Body of pancreas (tissue), 4 donors: Measurements from ENCODE around the gene ASAP2.

ENCODE experiments used
- POLR2A ChIP-seq, 3 donors: fragments of 450-650 bp; IDR thresholded peaks; one replicate each; pipeline ENCODE4 v1.6.1; 2016; ENCODE audit warnings: antibody characterized with exemption in 3 of 3, mild to moderate bottlenecking in 2 of 3
- TF ChIP-seq, protein P1 (sequence below), 7 experiments: fragments of 450-650 bp in 4 of 7; fragments of 200-600 bp in 3 of 7; sonication (generic) in 3 of 7; IDR thresholded peaks; one replicate each; pipeline ENCODE4 v1.5.1; 2016 to 2019; ENCODE audit warnings: antibody characterized with exemption in 7 of 7

DNA sequence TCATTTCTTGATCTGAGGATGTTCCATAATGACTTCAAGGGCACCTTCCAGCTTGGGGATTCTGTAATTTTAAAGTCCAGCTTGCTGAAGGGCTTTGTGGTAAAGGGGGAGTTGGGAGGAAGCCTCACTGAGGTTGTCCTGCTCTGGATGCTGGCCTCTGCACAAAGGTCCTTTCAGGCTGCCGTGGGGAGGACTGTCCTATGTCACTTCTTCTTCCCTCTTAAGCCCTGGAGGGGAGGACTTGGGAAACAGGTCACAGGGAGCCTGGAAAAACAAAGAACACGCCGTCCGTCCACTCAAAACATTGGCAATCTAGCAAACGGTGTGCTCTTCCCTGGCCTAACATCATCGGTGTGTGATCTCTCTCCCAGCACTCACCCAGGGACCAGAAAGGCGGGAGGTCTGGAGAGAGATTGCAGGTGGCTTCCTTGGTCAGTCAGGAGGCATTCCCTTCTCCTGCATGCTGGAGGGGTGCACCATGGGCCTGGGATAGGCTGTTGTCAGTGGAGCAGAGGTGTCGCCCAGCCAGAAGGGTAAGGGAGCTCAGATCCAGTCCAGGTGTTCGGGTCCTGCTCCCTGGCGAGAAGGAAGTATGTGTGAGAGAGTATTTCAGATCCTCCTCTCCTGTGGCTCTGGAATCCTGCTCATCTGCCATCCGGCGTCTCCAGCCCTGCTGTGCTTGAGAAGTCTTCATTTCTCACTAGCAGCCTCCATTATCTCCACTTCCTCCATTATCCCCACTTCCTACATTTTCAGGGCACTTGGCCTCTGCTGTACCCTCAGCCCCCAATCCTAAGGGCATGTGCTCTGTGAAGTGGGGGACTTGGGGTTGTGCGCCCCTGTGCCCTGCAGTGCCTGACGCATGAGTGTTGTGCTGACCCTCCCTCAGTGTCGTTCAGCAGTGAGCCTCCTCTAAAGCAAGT is 20.1 kb downstream of the ASAP2 start:
- TF ChIP-seq, protein P1, sequence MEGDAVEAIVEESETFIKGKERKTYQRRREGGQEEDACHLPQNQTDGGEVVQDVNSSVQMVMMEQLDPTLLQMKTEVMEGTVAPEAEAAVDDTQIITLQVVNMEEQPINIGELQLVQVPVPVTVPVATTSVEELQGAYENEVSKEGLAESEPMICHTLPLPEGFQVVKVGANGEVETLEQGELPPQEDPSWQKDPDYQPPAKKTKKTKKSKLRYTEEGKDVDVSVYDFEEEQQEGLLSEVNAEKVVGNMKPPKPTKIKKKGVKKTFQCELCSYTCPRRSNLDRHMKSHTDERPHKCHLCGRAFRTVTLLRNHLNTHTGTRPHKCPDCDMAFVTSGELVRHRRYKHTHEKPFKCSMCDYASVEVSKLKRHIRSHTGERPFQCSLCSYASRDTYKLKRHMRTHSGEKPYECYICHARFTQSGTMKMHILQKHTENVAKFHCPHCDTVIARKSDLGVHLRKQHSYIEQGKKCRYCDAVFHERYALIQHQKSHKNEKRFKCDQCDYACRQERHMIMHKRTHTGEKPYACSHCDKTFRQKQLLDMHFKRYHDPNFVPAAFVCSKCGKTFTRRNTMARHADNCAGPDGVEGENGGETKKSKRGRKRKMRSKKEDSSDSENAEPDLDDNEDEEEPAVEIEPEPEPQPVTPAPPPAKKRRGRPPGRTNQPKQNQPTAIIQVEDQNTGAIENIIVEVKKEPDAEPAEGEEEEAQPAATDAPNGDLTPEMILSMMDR (IDR thresholded peaks at IDR 0.05), result no peak
- TF ChIP-seq POLR2A (IDR thresholded peaks at IDR 0.05), result no peak
